HG02642 (cell line): Measurements from ENCODE around the gene TGM2.
"Not testable (repeated sequence)": the region's sequence is repeated elsewhere in the genome, so short reads cannot be mapped to it uniquely, and the experiment has no call there.

Experiments used
- ATAC-seq: cut with Tn5 transposase; IDR thresholded peaks from one replicate; pipeline ENCODE4 v1.9.1; 2021; ENCODE audit warnings: mild to moderate bottlenecking; ENCODE audit not compliant: unreplicated experiment, poor library complexity

Gene TGM2

DNA sequence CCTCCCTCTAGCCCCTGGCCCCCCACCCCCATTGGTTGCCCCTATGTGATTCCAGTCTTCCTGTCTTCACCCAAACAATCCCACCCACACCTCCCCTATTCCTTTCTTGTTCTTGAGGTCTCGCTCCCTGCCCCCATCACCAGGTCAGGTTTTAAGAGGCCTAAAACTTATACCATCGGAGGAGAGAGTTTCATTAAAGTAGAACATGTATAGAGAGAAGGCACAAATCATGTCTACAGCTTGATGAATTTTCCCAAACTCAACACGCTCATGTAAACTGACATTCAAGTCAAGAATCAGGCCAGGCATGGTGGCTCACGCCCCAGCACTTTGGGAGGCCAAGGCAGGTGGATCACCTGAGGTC is 44.5 kb downstream of the TGM2 start:
- no peak for ATAC-seq

DNA sequence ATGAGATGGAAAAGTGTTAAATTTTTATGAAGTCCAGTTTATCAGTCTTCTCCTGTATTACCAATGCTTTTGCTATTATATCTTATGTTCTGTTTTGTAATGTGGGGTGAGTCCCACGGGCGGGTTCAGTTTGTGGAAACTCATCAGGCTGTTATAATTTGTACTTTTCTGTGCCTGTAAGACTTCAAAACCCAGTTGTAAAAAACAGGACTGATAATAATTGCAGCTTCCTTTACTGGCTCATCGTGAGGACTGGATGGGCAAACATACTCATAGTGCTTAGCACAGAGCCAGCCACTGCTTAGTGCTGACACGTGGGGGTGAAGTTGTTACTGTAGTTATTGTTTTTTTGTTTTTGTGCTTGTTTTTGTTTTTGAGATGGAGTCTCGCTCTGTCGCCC is 45.6 kb downstream of the TGM2 start:
- ATAC-seq, result no peak

DNA sequence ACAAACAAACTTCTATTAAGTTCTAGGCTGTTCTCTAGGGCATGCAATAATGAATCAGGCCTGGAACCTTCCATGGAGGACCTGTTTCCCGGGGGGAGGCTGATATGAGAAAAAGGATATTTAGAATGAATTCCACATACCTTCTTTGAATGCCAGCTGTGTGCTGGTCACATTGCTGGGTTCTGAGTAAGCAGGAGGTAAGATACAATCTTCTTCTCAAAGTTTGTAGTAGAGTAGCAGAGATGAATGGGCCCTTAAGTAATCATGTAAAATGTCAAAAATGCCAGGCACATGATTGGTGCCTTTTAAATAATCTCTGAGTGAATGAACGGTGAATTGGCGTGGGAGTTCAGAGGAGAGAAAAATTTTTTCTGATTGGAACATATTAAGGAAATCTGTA is 47.4 kb downstream of the TGM2 start:
- no peak for ATAC-seq

DNA sequence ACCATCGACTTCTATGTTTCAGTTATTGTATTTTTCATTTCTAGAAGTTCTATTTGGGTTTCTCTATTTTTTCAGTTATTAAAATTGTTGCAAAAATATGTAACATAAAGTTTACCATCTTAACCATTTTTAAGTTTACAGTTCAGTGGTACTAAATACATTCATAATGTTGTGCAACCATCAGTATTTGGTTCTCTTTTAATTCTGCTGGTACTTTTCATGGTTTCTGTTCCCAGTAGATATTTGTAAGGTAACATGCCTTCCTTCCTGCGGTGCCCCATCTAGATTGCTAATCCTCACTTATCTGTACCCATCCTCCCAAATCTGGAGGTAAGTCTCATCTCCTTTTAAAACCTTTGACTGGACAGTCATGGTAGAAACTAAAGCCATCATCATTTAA is 47.9 kb downstream of the TGM2 start:
- ATAC-seq, result no peak

DNA sequence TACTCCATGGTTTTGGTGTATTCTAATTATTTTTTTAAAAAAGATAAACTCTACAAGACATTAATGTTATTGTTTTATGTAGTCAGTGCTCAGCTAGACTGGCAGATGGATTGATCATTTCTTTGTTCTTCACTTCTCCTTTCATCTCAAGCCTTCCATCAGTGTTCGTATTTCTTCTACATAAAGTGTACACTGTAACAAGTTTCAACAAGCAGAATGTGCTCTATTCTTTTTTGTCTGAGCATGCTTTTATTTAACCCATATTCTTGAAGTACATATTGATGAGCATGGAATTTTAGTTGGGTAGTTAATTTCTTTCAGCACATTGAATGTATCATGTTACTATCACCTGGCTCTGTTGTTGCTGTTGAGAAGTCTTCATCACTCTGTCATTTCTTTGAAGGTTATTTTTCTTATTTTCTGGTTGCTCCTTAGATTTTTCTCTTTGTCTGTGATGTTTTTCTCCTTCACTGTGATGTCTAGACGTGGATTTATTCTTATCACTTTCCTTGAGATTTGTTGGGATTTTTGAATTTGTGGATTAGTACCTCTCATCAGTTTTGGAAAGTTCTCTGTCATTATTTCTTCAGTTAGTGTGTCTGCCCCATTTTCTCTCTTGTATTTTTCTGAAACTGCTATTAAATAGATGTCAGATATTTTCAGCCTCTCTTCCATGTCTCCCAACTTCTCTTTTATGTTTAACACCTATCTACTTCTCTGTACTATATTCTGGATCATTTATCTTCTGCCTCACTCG is 48.5 kb downstream of the TGM2 start:
- no peak for ATAC-seq

DNA sequence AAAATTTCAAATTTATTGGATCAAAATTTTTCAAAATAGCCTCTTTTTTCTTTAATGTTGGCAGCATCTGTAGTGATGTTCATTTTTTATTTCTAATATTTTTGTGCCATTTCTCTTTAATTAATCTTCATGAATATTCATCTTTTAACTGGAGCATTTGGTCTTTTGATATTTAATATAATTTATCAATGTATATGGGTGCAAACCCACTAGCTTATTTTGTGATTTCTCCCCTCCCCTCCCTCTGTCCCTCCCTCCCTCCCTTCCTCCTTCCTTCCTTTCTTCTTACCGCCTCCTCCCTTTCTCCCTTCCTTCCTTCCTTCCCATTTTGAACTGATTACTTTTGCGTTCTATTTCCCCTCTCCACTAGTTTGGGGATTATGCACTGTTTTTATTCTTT is 49.2 kb downstream of the TGM2 start:
- ATAC-seq, result no peak

DNA sequence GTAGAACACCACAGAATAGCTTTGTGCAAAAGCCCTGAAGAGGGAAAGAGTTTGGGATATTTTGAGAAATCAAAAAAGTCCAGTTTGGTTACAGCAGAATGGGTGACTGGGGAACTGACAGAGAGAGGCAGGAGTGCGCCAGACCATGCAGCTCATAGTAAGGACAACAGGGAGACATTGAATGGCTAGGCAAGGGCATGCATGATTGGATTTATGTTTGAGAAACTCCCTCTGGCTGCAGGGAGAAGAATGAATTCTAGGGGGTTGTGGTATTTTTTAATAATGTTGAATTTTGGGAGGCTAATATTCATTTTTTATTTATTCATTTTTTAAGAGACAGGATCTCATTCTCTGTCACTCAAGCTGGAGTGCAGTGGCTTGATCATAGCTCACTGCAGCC is 49.9 kb downstream of the TGM2 start:
- ATAC-seq, result no peak

DNA sequence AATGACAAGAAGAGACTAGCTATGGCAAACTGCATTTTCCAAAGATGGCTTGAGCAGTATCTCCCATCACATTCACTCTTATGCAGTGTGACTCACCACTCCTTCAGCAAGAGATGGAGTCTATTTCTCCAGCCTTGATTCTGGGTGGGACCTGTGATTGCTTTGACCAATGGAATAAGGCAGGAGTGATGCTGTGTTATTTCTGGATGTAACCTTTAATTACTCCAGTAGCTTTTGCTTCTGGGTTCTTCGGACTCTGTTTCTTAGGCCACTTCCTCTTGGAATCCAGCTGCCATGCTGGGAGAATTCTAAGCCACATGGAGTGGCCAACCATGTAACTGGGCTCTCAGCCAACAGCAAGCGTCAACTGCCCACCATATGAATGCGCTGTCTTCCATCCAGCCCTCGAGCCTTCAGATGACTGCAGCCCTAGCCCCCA is 50.7 kb downstream of the TGM2 start:
- no peak for ATAC-seq

DNA sequence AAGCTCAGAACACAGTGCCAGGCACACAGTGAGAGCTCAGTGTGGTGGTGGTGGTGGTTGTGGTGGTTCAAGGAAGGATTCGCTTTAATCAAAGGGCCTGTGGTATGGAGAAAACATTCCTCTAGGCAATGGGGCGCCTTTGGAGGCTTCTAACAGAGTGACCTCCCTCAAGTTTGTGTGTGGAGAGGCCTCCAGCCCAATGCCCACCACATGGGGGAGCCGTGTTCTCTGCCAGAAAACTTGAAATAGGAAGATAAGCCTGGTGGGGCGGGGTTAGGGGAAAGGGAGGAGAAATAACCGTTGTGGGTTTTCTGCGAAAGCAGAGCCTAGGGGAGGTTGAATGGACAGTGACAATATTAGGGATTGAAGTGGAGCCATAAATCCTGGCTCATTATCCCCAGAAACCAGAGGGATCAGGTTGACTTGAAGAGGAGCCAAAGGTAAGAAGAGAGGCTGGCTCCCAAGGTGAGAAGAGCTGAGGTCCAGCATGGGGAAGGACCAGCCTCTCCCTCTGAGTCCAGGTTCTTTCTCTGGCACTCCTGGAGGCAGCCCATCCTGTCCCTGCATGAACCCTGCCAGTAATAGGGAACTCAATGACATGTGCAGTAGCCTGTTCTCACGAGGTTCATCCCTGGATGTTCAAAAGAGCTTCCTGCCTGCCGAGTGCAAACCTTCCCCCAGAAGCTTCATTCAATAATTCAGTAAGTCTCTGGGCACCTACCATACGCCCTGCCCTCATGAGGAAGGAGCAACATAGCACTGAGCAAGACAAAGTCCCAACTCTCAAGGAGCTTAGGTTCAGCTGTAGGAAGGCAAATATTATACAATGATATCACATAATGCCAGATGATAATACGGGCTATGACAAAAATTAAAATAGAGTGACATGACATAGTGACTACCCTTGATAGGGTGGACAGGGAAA is 51.4 kb downstream of the TGM2 start:
- no peak for ATAC-seq

DNA sequence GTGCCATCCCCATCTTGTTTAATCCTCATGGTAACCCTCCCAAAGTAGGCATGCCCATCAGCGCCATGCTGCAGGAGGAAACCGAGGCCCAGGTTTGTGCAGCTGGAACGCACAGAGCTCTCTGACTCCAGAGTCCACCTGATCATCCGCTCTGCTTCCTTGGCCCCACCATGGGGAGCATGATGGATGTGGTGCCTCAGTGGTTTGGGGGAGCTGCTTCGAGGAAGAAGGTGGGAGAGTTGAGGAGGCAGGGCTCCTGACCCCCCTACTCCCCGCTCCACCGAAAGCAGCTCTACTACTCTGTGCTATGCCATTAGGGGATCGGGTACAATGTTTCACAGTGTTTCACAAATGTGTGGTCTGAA is 52.2 kb downstream of the TGM2 start:
- no peak for ATAC-seq

DNA sequence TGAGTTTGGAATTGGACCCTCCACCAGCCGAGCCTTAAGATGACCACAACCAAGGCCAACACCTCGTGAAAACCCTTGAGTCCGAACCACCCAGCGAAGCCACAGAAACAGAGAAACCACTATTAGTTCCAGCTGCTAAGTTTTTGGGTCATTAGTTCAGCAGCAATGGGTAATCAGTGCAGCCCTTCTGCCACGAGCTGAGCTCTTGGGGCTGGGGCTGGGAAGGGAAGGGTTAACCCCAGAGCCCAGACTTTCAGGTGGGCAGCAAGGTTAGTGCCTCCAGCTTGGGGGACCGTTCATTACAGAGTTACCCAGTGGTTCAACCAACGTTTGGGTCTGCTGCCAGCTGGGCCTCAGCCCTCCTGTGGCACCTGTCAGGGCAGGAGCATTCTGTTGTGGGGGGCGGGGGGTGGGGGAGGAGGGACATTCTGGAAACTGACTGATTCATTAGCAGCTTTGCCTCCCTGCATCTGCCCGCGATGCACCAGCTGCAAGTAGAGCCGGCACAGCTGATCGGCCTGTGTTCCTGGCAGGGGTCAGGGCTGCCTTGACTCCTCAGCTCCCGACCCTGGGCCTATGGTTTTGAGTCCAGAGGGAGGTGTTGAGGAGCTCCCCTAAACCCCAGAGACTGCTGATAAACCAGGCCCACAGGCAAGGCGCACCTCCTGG is 52.7 kb downstream of the TGM2 start:
- no peak for ATAC-seq

DNA sequence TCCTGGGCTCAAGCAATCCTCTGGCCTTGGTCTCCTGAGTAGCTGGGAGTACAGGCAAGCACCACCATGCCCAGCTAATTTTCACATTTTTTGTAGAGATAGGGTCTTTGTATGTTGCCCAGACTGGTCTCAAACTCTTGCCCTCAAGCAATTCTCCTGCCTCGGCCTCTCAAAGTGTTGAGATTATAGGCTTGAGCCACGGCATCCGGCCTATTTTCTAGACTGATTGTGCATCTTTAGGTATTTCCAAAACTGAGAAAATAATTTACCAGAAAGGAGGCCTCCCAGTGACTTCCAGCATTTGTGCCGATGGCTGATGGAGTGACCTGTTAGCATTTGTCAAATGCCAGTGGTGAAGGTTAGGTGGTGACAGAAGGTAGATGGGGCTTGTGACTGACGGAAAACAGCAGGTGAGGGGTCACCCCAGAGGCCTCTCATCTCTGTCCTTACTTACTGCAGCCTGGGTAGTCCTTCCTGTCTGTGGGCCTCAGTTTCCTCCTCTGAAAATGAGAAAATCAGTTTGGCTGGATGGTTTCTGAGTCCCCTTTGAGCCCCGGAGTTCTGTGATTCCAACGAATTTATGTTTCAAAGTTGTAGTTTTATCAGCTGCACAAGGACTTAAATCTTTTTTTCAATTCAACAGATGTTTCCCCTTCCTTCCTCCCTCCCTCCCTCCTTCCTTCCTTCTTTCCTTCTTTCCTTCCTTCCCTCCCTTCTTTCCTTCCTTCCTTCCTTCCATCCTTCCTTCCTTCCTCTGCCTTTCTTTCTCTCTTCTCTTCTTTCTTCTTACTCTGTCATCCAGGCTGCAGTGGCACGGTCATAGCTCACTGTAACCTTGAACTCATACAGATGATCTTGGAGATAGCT is 53.5 kb downstream of the TGM2 start:
- ATAC-seq, result no peak

DNA sequence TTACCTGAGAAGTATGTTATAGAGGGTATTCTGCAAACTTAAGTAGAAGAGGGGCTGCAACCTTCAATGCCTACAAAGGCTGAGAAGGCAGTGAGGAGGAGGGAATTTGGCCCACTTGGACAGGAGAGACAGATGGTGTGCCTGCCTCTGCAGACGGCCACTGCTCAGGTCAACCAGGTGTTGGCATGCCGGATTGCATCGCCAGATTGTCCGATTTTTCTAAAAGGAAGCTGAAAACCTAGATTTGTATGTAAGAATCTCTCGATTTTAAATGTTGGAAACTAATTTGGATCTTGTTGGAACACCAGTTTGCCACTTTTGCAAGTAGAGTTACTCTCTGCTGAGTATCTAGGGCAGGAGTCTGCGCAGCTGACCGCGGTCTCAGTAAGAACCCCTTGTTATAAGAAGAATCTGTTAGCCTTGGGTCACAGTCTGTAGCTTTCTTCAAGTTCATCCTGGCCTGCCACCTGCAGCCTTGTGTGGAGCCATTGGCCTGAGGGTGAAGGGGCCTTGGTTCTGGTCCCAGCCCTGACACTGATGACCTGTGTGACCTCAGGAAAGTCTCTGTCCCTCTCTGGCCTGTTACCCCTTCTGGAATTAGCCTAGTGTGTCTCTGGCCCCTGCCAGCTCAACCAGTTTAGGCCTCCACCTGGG is 54.4 kb downstream of the TGM2 start:
- ATAC-seq, result no peak

DNA sequence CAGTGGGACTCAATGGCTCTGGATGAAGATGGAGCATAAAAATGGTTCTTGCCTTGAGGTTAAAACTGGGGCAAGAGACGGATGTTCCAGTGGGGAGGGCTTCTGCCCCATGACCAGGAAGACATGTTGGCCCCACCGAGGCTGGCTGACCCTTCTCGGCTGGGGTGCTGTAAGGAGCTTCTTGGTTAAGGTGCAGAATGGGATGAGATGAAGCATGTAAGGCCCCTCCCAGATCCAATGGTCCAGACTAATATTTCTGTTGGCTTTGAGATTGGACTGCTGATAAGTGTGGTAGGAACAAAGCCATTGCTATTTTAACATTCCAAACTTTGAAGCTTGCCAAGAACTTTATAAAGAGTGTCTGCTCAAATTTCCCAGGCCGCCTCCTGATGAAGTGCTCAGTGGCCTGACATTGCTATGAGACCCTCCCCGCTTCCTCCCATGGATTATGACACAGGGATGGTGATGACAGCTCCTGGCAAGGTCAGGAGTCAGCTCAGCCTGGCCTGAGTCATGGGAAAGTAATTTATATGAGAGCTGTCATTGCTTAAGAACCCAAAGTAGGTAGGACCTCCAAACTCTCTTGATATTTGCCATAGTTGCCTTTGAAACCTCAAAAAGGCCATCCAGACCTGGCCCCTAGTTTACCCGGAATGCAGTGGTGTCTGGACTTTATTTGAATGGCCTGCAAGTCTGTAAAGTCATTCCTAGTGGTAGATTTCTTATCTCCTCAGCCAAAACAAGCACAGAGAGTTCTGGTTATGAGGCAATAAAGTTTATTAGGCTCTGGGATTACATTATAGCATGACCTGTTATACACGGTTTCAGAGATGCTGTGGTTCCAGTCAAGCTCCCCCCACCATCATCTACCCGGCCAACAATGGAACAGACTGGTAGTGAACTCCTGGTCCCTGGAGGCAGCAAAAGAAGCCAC is 55.2 kb downstream of the TGM2 start:
- ATAC-seq, result no peak

DNA sequence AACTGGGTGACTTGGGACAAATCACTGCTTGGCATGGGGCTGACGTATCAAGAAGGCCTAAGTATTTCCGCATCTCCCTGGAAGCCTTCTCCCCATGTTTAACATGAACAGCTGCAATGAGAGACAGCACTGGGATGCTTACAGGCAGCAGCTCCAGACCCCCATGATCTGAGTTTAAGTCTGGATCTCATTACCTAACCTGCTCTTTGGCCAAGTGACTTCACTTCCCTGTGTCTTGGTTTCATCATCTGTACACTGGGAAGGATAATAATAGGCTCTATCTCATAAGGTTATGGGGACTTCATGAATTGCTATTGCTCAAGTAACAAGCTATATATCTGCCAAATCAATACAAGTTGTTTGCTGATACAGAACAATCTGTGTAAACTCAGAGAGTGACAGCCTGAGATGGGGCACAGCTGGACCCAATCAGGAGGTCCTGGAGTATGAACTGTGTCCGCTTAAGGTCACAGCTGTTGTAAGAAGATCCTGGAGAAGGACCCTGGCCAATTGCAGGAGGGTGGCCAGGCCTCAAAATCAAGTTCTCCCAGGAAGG is 56.0 kb downstream of the TGM2 start:
- no peak for ATAC-seq

DNA sequence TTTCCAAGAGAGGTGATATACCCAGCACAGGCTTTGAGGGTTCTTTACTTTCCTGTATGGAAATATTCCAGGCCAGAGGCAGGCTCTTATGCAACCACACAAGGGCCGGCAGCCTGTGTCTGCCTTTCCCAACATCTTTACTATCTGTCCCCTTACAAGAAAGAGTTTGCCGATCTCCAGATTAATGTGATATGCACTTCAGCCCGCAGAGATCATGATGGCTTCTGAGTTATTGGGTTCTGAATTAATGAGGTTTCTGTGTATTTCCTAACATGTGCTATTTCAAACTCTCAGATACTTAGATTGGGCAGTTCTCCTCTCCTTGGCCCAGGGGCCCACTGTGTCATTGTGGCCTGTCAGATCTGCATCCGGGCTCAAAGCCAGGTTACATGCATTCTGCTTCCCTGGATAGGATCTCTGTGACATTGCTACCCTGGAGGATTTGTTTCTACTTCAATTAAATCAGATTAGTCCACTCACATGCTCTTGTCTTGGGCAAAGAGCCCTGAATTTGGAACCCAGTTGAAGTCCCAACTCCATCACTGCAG is 56.6 kb downstream of the TGM2 start:
- no peak for ATAC-seq

DNA sequence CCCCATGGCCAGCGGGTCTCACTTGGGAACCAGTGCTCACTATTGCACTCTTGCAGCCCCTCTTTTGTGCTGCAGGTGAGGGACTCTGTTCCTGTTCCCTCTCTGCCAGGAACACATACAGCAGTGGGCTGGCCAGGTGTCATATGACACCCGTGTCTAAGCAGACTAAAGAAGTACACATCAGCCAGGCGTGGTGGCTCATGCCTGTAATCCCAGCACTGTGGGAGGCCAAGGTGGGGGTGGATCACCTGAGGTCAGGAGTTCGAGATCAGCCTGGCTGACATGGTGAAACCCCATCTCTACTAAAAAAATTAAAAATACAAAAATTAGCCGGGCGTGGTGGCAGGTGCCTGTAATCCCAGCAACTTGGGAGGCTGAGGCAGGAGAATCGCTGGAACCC is 57.2 kb downstream of the TGM2 start:
- ATAC-seq, result not testable (repeated sequence)

DNA sequence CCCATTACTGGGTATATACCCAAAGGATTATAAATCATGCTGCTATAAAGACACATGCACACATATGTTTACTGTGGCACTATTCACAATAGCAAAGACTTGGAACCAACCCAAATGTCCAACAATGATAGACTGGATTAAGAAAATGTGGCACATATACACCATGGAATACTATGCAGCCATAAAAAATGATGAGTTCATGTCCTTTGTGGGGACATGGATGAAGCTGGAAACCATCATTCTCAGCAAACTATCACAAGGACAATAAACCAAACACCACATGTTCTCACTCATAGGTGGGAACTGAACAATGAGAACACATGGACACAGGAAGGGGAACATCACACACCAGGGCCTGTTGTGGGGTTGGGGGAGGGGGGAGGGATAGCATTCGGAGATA is 57.7 kb downstream of the TGM2 start:
- ATAC-seq, result not testable (repeated sequence)
